Lung (tissue), 16 donors: ENCODE data around the gene LCORL. TPM values are rescaled to one million over a fixed set of nuclear protein-coding genes. Genes with fewer than 3 reads are reported as not detected.

Source experiments
- ATAC-seq: fragments of 200-7000 bp; cut with Tn5 transposase; one replicate; pipeline ENCODE4 v1.9.1; 2020; ENCODE audit warnings: moderate number of reproducible peaks; ENCODE audit not compliant: insufficient read depth, low FRiP score
- DNase-seq, 3 donors: peaks; one replicate each; pipeline ENCODE4 v3.0.0-alpha.2; 2013 to 2017
- H3K27ac ChIP-seq, 2 donors: one replicate each; pipeline ENCODE4 v1.5.1; 2013; ENCODE audit warnings: mild to moderate bottlenecking in 2 of 2, moderate library complexity in 2 of 2, control low read depth in 1 of 2, inconsistent platforms in 1 of 2, low read depth in 1 of 2, low read length in 1 of 2
- H3K27me3 ChIP-seq, 3 donors: one replicate each; pipeline ENCODE4 v1.5.1; 2013; ENCODE audit warnings: low read length in 2 of 3; ENCODE audit not compliant: control insufficient read depth in 3 of 3, insufficient read depth in 3 of 3
- H3K36me3 ChIP-seq, 4 donors: one replicate each; pipeline ENCODE4 v1.5.1; 2013; ENCODE audit warnings: low read length in 4 of 4, mild to moderate bottlenecking in 1 of 4, moderate library complexity in 1 of 4; ENCODE audit not compliant: control insufficient read depth in 4 of 4, insufficient read depth in 4 of 4
- H3K4me1 ChIP-seq, 5 donors: one replicate each; pipeline ENCODE4 v1.5.1; 2013; ENCODE audit warnings: low read length in 5 of 5, mild to moderate bottlenecking in 2 of 5, moderate library complexity in 1 of 5; ENCODE audit not compliant: control insufficient read depth in 5 of 5, insufficient read depth in 5 of 5
- H3K4me3 ChIP-seq: one replicate; pipeline ENCODE4 v1.5.1; 2013; ENCODE audit warnings: mild to moderate bottlenecking, control low read depth, moderate library complexity
- H3K9ac ChIP-seq, 2 donors: one replicate each; pipeline ENCODE4 v1.5.1; 2013; ENCODE audit warnings: low read length in 2 of 2, control low read depth in 1 of 2; ENCODE audit not compliant: insufficient read depth in 1 of 2
- H3K9me3 ChIP-seq, 4 donors: one replicate each; pipeline ENCODE4 v1.5.1; 2013; ENCODE audit warnings: low read length in 3 of 4, mild to moderate bottlenecking in 1 of 4, moderate library complexity in 1 of 4; ENCODE audit not compliant: control insufficient read depth in 4 of 4, insufficient read depth in 3 of 4
- CTCF ChIP-seq: IDR thresholded peaks from 2 replicates; pipeline ENCODE4 v1.5.1; 2012; ENCODE audit warnings: mild to moderate bottlenecking; ENCODE audit errors: control extremely low read depth, extremely low read depth
- WGBS, 2 donors: extraction: QIAGEN DNeasy Blood & Tissue Kit; methylation state at CpG; one replicate each; pipeline ENCODE4 v1.1.7; 2013; 5-methylcytosine and 5-hydroxymethylcytosine counted together
- long read RNA-seq, 5 donors: transcript quantifications; one replicate each; lab custom pipeline, GENCODE V29; 2026
- polyA plus RNA-seq, 2 donors: library from polyadenylated mRNA; stranded (reverse); fragments of 200-250 nt; gene quantifications; one replicate each; pipeline ENCODE4 v1.2.1, GENCODE V29; 2013
- total RNA-seq, 2 donors: library from RNA; depleted of rRNA in 1 of 2; stranded (reverse); fragments of >200 nt in 1 of 2; gene quantifications; one replicate each; pipeline ENCODE4 v1.2.1, GENCODE V29; 2014 to 2021
- donor health status: control.
- donor health status: control.
- donor health status: Bipolar disorder and iron deficiency.
- donor health status: healthy.
- donor health status: DM: yes; HTN: yes; CAD: no.

LCORL gene
- total RNA-seq = 10 to 100 TPM; 10.7 to 29.0 TPM
- 1 to 10 TPM; 2.8 to 3.2 TPM for polyA plus RNA-seq
- long read RNA-seq, donor 1, full-length matches to known transcripts = 1 of 1 reads
- long read RNA-seq, donor 1, partial matches to known transcripts = 0 of 1 reads
- long read RNA-seq, donor 1, other reads (novel, unspliced or antisense) = 0 of 1 reads
- long read RNA-seq, donor 2 = 0 reads
- long read RNA-seq, donor 3, full-length matches to known transcripts = 2 of 2 reads
- long read RNA-seq, donor 3, partial matches to known transcripts = 0 of 2 reads
- long read RNA-seq, donor 3, other reads (novel, unspliced or antisense) = 0 of 2 reads
- long read RNA-seq, donor 4 = 0 reads
- long read RNA-seq, donor 5, full-length matches to known transcripts = 2 of 2 reads
- long read RNA-seq, donor 5, partial matches to known transcripts = 0 of 2 reads
- long read RNA-seq, donor 5, other reads (novel, unspliced or antisense) = 0 of 2 reads

DNA sequence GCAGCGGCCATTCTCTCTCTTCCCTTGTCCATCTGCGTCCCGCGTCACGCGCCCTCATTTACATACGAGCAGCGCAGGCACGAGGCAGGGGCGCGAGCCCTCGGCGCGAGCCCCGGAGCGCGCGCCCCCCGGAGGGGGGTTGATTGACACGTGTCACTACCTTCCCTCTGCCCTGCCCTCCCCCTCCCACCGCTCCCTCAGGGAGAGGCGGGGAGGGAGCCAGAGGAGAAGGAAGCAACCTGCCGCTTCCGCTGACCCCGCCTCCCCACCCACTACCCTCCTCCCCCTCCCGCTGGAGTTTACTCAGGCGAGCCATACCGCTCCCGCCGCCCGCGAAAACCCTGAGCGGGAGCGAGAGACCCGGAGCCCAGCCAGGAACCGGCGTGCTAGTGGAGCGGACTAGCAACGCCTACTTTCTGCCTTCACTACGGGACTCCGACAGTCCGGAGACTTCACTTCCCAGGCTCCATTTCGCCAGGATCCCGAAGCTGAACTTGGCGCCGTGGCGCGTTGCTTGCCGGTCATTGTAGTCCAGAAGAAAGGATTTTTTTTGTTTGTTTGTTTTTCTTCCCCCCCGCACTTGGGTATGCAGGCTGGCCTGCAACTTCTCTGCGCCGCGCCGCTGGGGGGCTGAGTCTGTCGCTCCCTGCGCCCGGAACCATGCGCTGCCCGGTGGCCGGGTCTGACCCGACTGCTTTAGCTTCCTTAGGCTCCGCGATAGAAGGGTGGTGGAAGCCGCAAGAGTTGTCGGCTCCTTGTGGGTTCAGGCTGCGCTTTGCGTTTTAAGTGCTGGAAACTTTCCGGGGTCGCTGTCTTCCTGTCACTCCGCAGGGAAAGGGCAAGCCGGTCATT is at the start of gene LCORL:
Gene LCORL (minus strand): TSS at position 36 of the 852 bp plus-strand sequence. CDS start 4 bp downstream, at position 32.
- 0 to 1% methylated on average over 45 to 71 of the region's 71 CpGs for WGBS, 2 donors
- peak within 1 kb of the TSS; percentile 89 for H3K4me3 ChIP-seq
- no peaks in the 10 kb centered on the region for H3K9me3 ChIP-seq

DNA sequence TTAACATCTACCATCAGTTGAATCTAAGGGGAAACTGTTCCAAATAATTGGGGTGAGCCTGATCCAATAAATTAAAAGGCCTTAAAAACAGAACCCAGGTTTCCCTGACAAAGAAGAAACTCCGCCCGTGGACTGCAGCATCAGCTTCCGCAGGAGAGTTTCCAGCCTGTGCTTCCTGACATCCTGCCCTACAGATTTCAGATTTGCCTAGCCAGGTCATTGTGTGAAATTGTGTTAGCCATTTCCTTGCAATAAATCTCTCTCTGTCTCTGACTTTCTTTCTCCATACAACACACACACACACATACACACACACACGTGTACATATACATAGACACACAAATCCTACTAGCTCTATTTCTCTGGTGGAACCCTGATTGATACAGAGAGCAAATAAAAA is 48.3 kb upstream of the LCORL start:
- Histone ChIP-seq H3K27ac (no peak overlapping the region), H3K9ac (no peak overlapping the region), H3K4me3 (no peak overlapping the region), H3K9me3 (no peaks in the 10 kb centered on the region), H3K27me3 (no peaks in the 10 kb centered on the region), H3K36me3 (no peaks in the 10 kb centered on the region), H3K4me1 (no peaks in the 10 kb centered on the region)
- TF ChIP-seq CTCF = no peak
- ATAC-seq = no peak
- 43 to 59% methylated on average over 4 of the region's 4 CpGs for WGBS, 2 donors
- DNase-seq = peak in 2 of 3 donors; percentile 14 to 29

More for the DNA sequence above, at the start of gene LCORL:
- Histone ChIP-seq H3K9ac (peak within 1 kb of the TSS; percentile 56 to 92), H3K27me3 (peaks cover 0 to 4% (median 3%) of the 10 kb centered on the region in 3 donors), H3K4me1 (peaks cover 0 to 8% (median 4%) of the 10 kb centered on the region in 5 donors), H3K27ac (peak within 1 kb of the TSS; percentile 93 to 97), H3K36me3 (no peaks in the 10 kb centered on the region)
- ATAC-seq (peak; percentile 85), DNase-seq (peak; percentile 98 to 99 (median 99))
- no peak for TF ChIP-seq CTCF

DNA sequence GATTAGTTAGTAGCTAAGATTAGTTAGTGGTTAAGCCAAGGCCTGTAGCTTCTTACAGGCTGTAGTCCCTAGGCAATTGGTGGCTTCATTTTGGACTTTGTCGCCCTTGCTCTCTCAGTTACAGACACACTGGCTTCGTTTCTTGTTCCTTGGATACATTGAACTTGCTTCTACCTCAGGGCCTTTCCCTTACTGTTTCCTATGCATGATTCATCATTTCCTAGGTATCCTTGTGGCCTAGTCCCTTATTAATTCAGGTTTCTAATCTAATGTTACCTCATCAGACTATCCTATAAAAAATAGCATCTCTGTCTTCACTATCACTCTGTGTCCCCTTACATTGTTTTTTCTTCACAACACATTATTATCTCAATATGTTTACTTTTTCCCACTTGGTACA is 45.5 kb upstream of the LCORL start:
- Histone ChIP-seq H3K9me3 (peaks cover 0 to 5% (median 2%) of the 10 kb centered on the region in 4 donors), H3K4me1 (no peaks in the 10 kb centered on the region), H3K4me3 (no peak overlapping the region), H3K27me3 (no peaks in the 10 kb centered on the region), H3K9ac (no peak overlapping the region), H3K27ac (no peak overlapping the region), H3K36me3 (no peaks in the 10 kb centered on the region)
- no peak for DNase-seq
- WGBS, 2 donors = 83 to 88% methylated on average over 2 of the region's 2 CpGs
- no peak for ATAC-seq
- TF ChIP-seq CTCF = no peak
